Measurements from ENCODE around the gene ACVR2A.

ACVR2A gene

GRCh38 chr2:147924647-147925046 is 79.8 kb downstream of the ACVR2A start:
- H3K4me1 ChIP-seq (ENCODE audit: control insufficient read depth, insufficient read depth, low read length, unreplicated experiment): no peaks in the 10 kb centered on the region
- H3K36me3 ChIP-seq (ENCODE audit: insufficient read depth, low read length): no peaks in the 10 kb centered on the region
- no peak overlapping the region for H3K27ac ChIP-seq (ENCODE audit: low read depth, low read length)
- no peaks in the 10 kb centered on the region for H3K27me3 ChIP-seq (ENCODE audit: insufficient read depth, low read length)
- H3K4me3 ChIP-seq (ENCODE audit: low read depth, low read length): no peak overlapping the region
- no peaks in the 10 kb centered on the region for H3K79me2 ChIP-seq (ENCODE audit: control insufficient read depth, insufficient read depth, low read length, unreplicated experiment)
- H2AFZ ChIP-seq (ENCODE audit: low read length, unreplicated experiment): no peak overlapping the region

- Histone ChIP-seq H3K27ac (ENCODE audit: low read depth, low read length) (no peak overlapping the region), H3K27me3 (ENCODE audit: insufficient read depth, low read length) (no peaks in the 10 kb centered on the region), H3K4me1 (ENCODE audit: control insufficient read depth, insufficient read depth, low read length, unreplicated experiment) (no peaks in the 10 kb centered on the region), H3K36me3 (ENCODE audit: insufficient read depth, low read length) (no peaks in the 10 kb centered on the region), H3K4me3 (ENCODE audit: low read depth, low read length) (no peak overlapping the region), H2AFZ (ENCODE audit: low read length, unreplicated experiment) (no peak overlapping the region), H3K79me2 (ENCODE audit: control insufficient read depth, insufficient read depth, low read length, unreplicated experiment) (no peaks in the 10 kb centered on the region)
Observed at GRCh38 chr2:147925886-147926285, 81.1 kb downstream of the ACVR2A start.

DNA sequence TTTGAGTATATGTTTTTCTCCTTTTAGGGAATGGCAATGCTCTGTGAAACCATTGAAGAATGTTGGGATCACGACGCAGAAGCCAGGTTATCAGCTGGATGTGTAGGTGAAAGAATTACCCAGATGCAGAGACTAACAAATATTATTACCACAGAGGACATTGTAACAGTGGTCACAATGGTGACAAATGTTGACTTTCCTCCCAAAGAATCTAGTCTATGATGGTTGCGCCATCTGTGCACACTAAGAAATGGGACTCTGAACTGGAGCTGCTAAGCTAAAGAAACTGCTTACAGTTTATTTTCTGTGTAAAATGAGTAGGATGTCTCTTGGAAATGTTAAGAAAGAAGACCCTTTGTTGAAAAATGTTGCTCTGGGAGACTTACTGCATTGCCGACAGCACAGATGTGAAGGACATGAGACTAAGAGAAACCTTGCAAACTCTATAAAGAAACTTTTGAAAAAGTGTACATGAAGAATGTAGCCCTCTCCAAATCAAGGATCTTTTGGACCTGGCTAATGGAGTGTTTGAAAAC is 82.3 kb downstream of the ACVR2A start:
- Histone ChIP-seq H3K79me2 (ENCODE audit: control insufficient read depth, insufficient read depth, low read length, unreplicated experiment) (no peaks in the 10 kb centered on the region), H3K4me3 (ENCODE audit: low read depth, low read length) (no peak overlapping the region), H3K27ac (ENCODE audit: low read depth, low read length) (no peak overlapping the region), H3K4me1 (ENCODE audit: control insufficient read depth, insufficient read depth, low read length, unreplicated experiment) (no peaks in the 10 kb centered on the region), H3K27me3 (ENCODE audit: insufficient read depth, low read length) (no peaks in the 10 kb centered on the region), H3K36me3 (ENCODE audit: insufficient read depth, low read length) (no peaks in the 10 kb centered on the region), H2AFZ (ENCODE audit: low read length, unreplicated experiment) (no peak overlapping the region)

GRCh38 chr2:147933931-147934330 is 89.1 kb downstream of the ACVR2A start:
- Histone ChIP-seq H3K27me3 (ENCODE audit: insufficient read depth, low read length) (no peaks in the 10 kb centered on the region), H3K4me3 (ENCODE audit: low read depth, low read length) (no peak overlapping the region), H3K4me1 (ENCODE audit: control insufficient read depth, insufficient read depth, low read length, unreplicated experiment) (no peaks in the 10 kb centered on the region), H3K27ac (ENCODE audit: low read depth, low read length) (no peak overlapping the region), H2AFZ (ENCODE audit: low read length, unreplicated experiment) (no peak overlapping the region), H3K79me2 (ENCODE audit: control insufficient read depth, insufficient read depth, low read length, unreplicated experiment) (no peaks in the 10 kb centered on the region), H3K36me3 (ENCODE audit: insufficient read depth, low read length) (peaks cover 8% of the 10 kb centered on the region)

GRCh38 chr2:147934881-147935620 is 90.2 kb downstream of the ACVR2A start:
- Histone ChIP-seq H3K79me2 (ENCODE audit: control insufficient read depth, insufficient read depth, low read length, unreplicated experiment) (no peaks in the 10 kb centered on the region), H2AFZ (ENCODE audit: low read length, unreplicated experiment) (no peak overlapping the region), H3K4me3 (ENCODE audit: low read depth, low read length) (no peak overlapping the region), H3K27me3 (ENCODE audit: insufficient read depth, low read length) (no peaks in the 10 kb centered on the region), H3K4me1 (ENCODE audit: control insufficient read depth, insufficient read depth, low read length, unreplicated experiment) (no peaks in the 10 kb centered on the region), H3K36me3 (ENCODE audit: insufficient read depth, low read length) (peaks cover 8% of the 10 kb centered on the region), H3K27ac (ENCODE audit: low read depth, low read length) (no peak overlapping the region)

DNA sequence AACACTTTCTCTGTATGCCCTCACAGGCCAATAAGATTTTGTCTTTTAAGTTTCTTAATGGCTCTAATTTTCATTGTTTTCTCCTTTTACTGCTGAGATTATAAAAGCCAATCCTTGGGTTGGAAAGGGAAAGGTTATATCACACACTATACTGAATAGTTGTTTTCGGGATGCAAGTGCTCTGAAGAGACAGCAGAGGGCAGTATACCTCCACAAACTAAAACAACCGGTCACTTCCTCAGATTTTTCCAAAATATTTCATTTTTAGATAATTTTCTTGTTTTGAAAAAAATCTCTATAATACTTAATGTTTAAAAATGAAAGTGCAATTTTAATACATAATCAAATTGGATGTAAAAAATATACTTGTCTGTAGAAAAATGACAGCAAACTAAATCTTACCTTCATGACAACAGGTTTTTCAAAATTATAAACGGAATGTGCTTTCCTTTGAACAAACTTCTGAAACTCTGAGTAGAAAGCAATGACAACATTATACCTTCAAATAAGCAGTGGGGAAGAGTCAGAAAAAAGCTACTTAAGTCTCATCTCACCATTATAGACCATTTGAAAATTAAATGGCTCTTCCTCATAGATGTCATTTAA is 93.0 kb downstream of the ACVR2A start:
- Histone ChIP-seq H2AFZ (ENCODE audit: low read length, unreplicated experiment) (no peak overlapping the region), H3K27me3 (ENCODE audit: insufficient read depth, low read length) (no peaks in the 10 kb centered on the region), H3K79me2 (ENCODE audit: control insufficient read depth, insufficient read depth, low read length, unreplicated experiment) (no peaks in the 10 kb centered on the region), H3K27ac (ENCODE audit: low read depth, low read length) (no peak overlapping the region), H3K4me3 (ENCODE audit: low read depth, low read length) (no peak overlapping the region), H3K36me3 (ENCODE audit: insufficient read depth, low read length) (peaks cover 8% of the 10 kb centered on the region), H3K4me1 (ENCODE audit: control insufficient read depth, insufficient read depth, low read length, unreplicated experiment) (no peaks in the 10 kb centered on the region)

- Histone ChIP-seq H3K4me3 (ENCODE audit: low read depth, low read length) (no peak overlapping the region), H3K4me1 (ENCODE audit: control insufficient read depth, insufficient read depth, low read length, unreplicated experiment) (no peaks in the 10 kb centered on the region), H3K36me3 (ENCODE audit: insufficient read depth, low read length) (peaks cover 8% of the 10 kb centered on the region), H3K27ac (ENCODE audit: low read depth, low read length) (no peak overlapping the region), H2AFZ (ENCODE audit: low read length, unreplicated experiment) (no peak overlapping the region), H3K79me2 (ENCODE audit: control insufficient read depth, insufficient read depth, low read length, unreplicated experiment) (no peaks in the 10 kb centered on the region), H3K27me3 (ENCODE audit: insufficient read depth, low read length) (no peaks in the 10 kb centered on the region)
Observed at GRCh38 chr2:147939313-147939712, 94.5 kb downstream of the ACVR2A start.

DNA sequence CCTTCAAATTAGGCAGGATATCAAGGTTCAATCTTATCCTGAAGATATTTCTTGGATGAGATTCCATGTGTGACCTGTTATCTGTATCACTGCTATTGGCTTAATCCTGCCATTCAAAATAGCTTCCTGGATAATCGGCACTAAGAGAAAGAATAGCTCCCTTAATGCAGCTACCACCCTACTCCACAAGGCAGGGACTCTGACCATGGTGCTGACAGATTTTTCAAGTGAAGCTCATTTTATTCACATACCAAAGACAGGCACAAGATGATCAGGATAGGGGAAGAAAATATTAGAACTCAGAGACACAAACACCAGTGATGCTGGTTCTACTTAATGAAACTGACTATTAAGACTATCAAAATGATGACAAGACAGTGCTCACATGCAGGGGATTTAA is 100.8 kb downstream of the ACVR2A start:
- no peaks in the 10 kb centered on the region for H3K27me3 ChIP-seq (ENCODE audit: insufficient read depth, low read length)
- H3K36me3 ChIP-seq (ENCODE audit: insufficient read depth, low read length): no peaks in the 10 kb centered on the region
- H3K4me1 ChIP-seq (ENCODE audit: control insufficient read depth, insufficient read depth, low read length, unreplicated experiment): no peaks in the 10 kb centered on the region
- H3K4me3 ChIP-seq (ENCODE audit: low read depth, low read length): no peak overlapping the region
- no peaks in the 10 kb centered on the region for H3K79me2 ChIP-seq (ENCODE audit: control insufficient read depth, insufficient read depth, low read length, unreplicated experiment)
- H2AFZ ChIP-seq (ENCODE audit: low read length, unreplicated experiment): no peak overlapping the region
- H3K27ac ChIP-seq (ENCODE audit: low read depth, low read length): no peak overlapping the region

GRCh38 chr2:147952118-147952517 is 107.3 kb downstream of the ACVR2A start:
- H3K4me1 ChIP-seq (ENCODE audit: control insufficient read depth, insufficient read depth, low read length, unreplicated experiment): no peaks in the 10 kb centered on the region
- no peak overlapping the region for H3K27ac ChIP-seq (ENCODE audit: low read depth, low read length)
- no peaks in the 10 kb centered on the region for H3K79me2 ChIP-seq (ENCODE audit: control insufficient read depth, insufficient read depth, low read length, unreplicated experiment)
- H2AFZ ChIP-seq (ENCODE audit: low read length, unreplicated experiment): no peak overlapping the region
- no peaks in the 10 kb centered on the region for H3K27me3 ChIP-seq (ENCODE audit: insufficient read depth, low read length)
- H3K4me3 ChIP-seq (ENCODE audit: low read depth, low read length): no peak overlapping the region
- no peaks in the 10 kb centered on the region for H3K36me3 ChIP-seq (ENCODE audit: insufficient read depth, low read length)

GRCh38 chr2:147968571-147968970 is 123.7 kb downstream of the ACVR2A start:
- H3K27ac ChIP-seq (ENCODE audit: low read depth, low read length): no peak overlapping the region
- H3K36me3 ChIP-seq (ENCODE audit: insufficient read depth, low read length): peaks cover 40% of the 10 kb centered on the region
- H3K27me3 ChIP-seq (ENCODE audit: insufficient read depth, low read length): no peaks in the 10 kb centered on the region
- H2AFZ ChIP-seq (ENCODE audit: low read length, unreplicated experiment): no peak overlapping the region
- no peak overlapping the region for H3K4me3 ChIP-seq (ENCODE audit: low read depth, low read length)
- H3K4me1 ChIP-seq (ENCODE audit: control insufficient read depth, insufficient read depth, low read length, unreplicated experiment): no peaks in the 10 kb centered on the region
- peaks cover 6% of the 10 kb centered on the region for H3K79me2 ChIP-seq (ENCODE audit: control insufficient read depth, insufficient read depth, low read length, unreplicated experiment)

GRCh38 chr2:147976102-147976501 is 131.3 kb downstream of the ACVR2A start:
- no peak overlapping the region for H2AFZ ChIP-seq (ENCODE audit: low read length, unreplicated experiment)
- H3K79me2 ChIP-seq (ENCODE audit: control insufficient read depth, insufficient read depth, low read length, unreplicated experiment): peaks cover 15% of the 10 kb centered on the region
- no peaks in the 10 kb centered on the region for H3K4me1 ChIP-seq (ENCODE audit: control insufficient read depth, insufficient read depth, low read length, unreplicated experiment)
- no peak overlapping the region for H3K27ac ChIP-seq (ENCODE audit: low read depth, low read length)
- H3K4me3 ChIP-seq (ENCODE audit: low read depth, low read length): no peak overlapping the region
- peaks cover 11% of the 10 kb centered on the region; the same call in 1 of the 2 replicates for H3K36me3 ChIP-seq (ENCODE audit: insufficient read depth, low read length)
- no peaks in the 10 kb centered on the region for H3K27me3 ChIP-seq (ENCODE audit: insufficient read depth, low read length)
